Glutamatergic neuron (in vitro differentiated cells): Measurements from ENCODE around the gene SLC24A3. TPM values are rescaled to one million over a fixed set of nuclear protein-coding genes. Genes with fewer than 3 reads are reported as not detected.

Experiments used
- DNase-seq: peaks from one replicate; pipeline ENCODE4 v3.0.0; 2022
- H3K27ac Mint-ChIP-seq: one replicate; pipeline ENCODE4 v1.8.0; 2020; ENCODE audit warnings: mild to moderate bottlenecking, mixed read lengths, inconsistent platforms; ENCODE audit not compliant: unreplicated experiment
- H3K27me3 Mint-ChIP-seq: one replicate; pipeline ENCODE4 v1.8.0; 2020; ENCODE audit warnings: mild to moderate bottlenecking, moderate library complexity, mixed read lengths, inconsistent platforms; ENCODE audit not compliant: unreplicated experiment
- H3K36me3 Mint-ChIP-seq: one replicate; pipeline ENCODE4 v1.8.0; 2020; ENCODE audit warnings: mild to moderate bottlenecking, mixed read lengths, inconsistent platforms; ENCODE audit not compliant: unreplicated experiment
- H3K4me1 Mint-ChIP-seq: one replicate; pipeline ENCODE4 v1.8.0; 2020; ENCODE audit warnings: mild to moderate bottlenecking, low read depth, mixed read lengths, inconsistent platforms; ENCODE audit not compliant: unreplicated experiment
- H3K4me3 Mint-ChIP-seq: one replicate; pipeline ENCODE4 v1.8.0; 2020; ENCODE audit warnings: mild to moderate bottlenecking, mixed read lengths, inconsistent platforms; ENCODE audit not compliant: unreplicated experiment
- H3K9me3 Mint-ChIP-seq: one replicate; pipeline ENCODE4 v1.8.0; 2020; ENCODE audit warnings: mild to moderate bottlenecking, moderate library complexity, mixed read lengths, inconsistent platforms; ENCODE audit not compliant: unreplicated experiment
- total RNA-seq: library from RNA; stranded (reverse); fragmentation: NEBNext Ultra II Directional; extraction: Animal tissue kit (Norgen Biotek cat#: 25700); gene quantifications from one replicate; pipeline ENCODE4 v1.2.1, GENCODE V29; 2021; ENCODE audit not compliant: unreplicated experiment
- TF ChIP-seq, protein P1 (sequence below): fragments of 200-600 bp; sonication (generic); IDR thresholded peaks from one replicate; pipeline ENCODE4 v1.5.0; 2021; ENCODE audit not compliant: partially characterized antibody, unreplicated experiment

The SLC24A3 gene
- total RNA-seq, 1 donor from 2014 or later: 9.7 TPM

- peaks cover 3% of the 10 kb centered on the region for H3K27me3 Mint-ChIP-seq
- peaks cover 2% of the 10 kb centered on the region for H3K9me3 Mint-ChIP-seq
Measured at GRCh38 chr20:19696620-19697019, 484.2 kb downstream of the SLC24A3 start.

DNA sequence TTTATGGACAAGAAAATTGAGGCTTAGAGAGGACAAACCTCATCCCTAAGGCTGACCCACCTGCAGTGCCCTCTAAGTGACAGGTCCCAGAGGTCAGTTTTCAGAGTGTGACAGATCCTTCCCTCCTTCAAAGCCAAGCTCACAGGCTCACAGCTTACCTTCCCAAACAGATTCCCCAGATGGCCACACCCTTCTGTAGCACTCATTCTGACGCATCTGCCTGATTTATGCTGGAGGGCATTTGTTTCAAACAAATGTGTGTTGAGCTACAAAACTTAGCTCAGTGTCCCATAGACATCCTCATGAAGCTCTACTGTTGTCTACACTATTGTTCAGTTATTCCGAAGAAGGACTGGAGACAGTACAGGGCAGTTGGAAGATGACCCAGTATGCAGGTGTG is 485.0 kb downstream of the SLC24A3 start:
- DNase-seq: no peak
- Mint-ChIP-seq H3K27ac (no peak overlapping the region), H3K4me3 (no peak overlapping the region), H3K36me3 (peaks cover 17% of the 10 kb centered on the region), H3K9me3 (peaks cover 5% of the 10 kb centered on the region), H3K4me1 (peaks cover 24% of the 10 kb centered on the region), H3K27me3 (peaks cover 3% of the 10 kb centered on the region)
- TF ChIP-seq, protein P1, sequence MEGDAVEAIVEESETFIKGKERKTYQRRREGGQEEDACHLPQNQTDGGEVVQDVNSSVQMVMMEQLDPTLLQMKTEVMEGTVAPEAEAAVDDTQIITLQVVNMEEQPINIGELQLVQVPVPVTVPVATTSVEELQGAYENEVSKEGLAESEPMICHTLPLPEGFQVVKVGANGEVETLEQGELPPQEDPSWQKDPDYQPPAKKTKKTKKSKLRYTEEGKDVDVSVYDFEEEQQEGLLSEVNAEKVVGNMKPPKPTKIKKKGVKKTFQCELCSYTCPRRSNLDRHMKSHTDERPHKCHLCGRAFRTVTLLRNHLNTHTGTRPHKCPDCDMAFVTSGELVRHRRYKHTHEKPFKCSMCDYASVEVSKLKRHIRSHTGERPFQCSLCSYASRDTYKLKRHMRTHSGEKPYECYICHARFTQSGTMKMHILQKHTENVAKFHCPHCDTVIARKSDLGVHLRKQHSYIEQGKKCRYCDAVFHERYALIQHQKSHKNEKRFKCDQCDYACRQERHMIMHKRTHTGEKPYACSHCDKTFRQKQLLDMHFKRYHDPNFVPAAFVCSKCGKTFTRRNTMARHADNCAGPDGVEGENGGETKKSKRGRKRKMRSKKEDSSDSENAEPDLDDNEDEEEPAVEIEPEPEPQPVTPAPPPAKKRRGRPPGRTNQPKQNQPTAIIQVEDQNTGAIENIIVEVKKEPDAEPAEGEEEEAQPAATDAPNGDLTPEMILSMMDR: no peak

More at GRCh38 chr20:19696620-19697019, 484.2 kb downstream of the SLC24A3 start:
- peaks cover 10% of the 10 kb centered on the region for H3K36me3 Mint-ChIP-seq
- H3K4me1 Mint-ChIP-seq: peaks cover 24% of the 10 kb centered on the region
- no peak for DNase-seq
- TF ChIP-seq, protein P1: no peak
- H3K4me3 Mint-ChIP-seq: no peak overlapping the region
- peak overlapping the region; percentile 12 for H3K27ac Mint-ChIP-seq

- Mint-ChIP-seq H3K36me3 (peaks cover 27% of the 10 kb centered on the region), H3K27ac (no peak overlapping the region), H3K4me3 (no peak overlapping the region), H3K4me1 (peaks cover 21% of the 10 kb centered on the region), H3K27me3 (peaks cover 3% of the 10 kb centered on the region), H3K9me3 (peaks cover 6% of the 10 kb centered on the region)
- TF ChIP-seq, protein P1: no peak
- DNase-seq: no peak
Measured at GRCh38 chr20:19699180-19699971, 486.9 kb downstream of the SLC24A3 start.

- Mint-ChIP-seq H3K9me3 (peaks cover 4% of the 10 kb centered on the region), H3K4me3 (no peak overlapping the region), H3K27me3 (peaks cover under 1% of the 10 kb centered on the region), H3K4me1 (peaks cover 8% of the 10 kb centered on the region), H3K27ac (no peak overlapping the region), H3K36me3 (peaks cover 27% of the 10 kb centered on the region)
- no peak for DNase-seq
- TF ChIP-seq, protein P1: no peak
Measured at GRCh38 chr20:19701429-19701828, 489.0 kb downstream of the SLC24A3 start.

- TF ChIP-seq, protein P1: no peak
- H3K4me1 Mint-ChIP-seq: peaks cover 13% of the 10 kb centered on the region
- no peak overlapping the region for H3K4me3 Mint-ChIP-seq
- peaks cover 6% of the 10 kb centered on the region for H3K9me3 Mint-ChIP-seq
- H3K36me3 Mint-ChIP-seq: peaks cover 17% of the 10 kb centered on the region
- H3K27ac Mint-ChIP-seq: no peak overlapping the region
- peaks cover 5% of the 10 kb centered on the region for H3K27me3 Mint-ChIP-seq
- DNase-seq: no peak
Measured at GRCh38 chr20:19706463-19706862, 494.0 kb downstream of the SLC24A3 start.
